Astrocyte of the spinal cord (primary cell): ENCODE measurements around the gene TMEM214.
A peak's percentile ranks its signal among the peaks of the same experiment; 100 is the strongest.

ENCODE experiments used
- DNase-seq: peaks from one replicate; pipeline ENCODE4 v3.0.0; 2011; ENCODE audit warnings: low read depth, low spot score
- H3K4me3 ChIP-seq: 2 replicates; pipeline ENCODE4 v1.5.1; 2011; ENCODE audit warnings: low read depth, mild to moderate bottlenecking, low read length, moderate library complexity
- in situ Hi-C: cut with HindIII; loops from 2 replicates; pipeline ENCODE4 v1.10.0; 2017; ENCODE audit warnings: low sequenced_read_pairs
- TF ChIP-seq, protein P1 (sequence below): IDR thresholded peaks from 2 replicates; pipeline ENCODE4 v1.5.1; 2012; ENCODE audit warnings: low read depth, mild to moderate bottlenecking, low read length, inconsistent platforms

Gene TMEM214

DNA sequence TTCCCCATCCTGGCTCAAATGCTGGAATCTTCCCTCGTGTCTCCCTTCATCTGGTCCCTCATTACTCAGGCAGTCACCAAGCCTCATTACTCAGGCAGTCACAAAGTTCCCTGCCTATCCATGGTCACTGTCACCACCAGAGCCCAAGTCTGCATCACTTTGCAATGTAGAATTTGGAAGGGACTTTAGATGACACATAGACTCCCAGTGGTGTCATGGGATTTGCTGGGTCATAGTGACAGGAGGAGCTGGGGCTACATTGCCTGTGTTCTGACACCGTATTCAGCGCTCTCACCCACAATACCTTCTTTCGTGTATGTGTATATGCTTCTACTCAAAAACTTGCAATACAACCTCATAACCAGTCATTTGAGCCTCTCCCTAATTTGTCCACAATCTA lies 43.6 kb downstream of the TMEM214 start:
- H3K4me3 ChIP-seq = no peak overlapping the region
- TF ChIP-seq, protein P1, sequence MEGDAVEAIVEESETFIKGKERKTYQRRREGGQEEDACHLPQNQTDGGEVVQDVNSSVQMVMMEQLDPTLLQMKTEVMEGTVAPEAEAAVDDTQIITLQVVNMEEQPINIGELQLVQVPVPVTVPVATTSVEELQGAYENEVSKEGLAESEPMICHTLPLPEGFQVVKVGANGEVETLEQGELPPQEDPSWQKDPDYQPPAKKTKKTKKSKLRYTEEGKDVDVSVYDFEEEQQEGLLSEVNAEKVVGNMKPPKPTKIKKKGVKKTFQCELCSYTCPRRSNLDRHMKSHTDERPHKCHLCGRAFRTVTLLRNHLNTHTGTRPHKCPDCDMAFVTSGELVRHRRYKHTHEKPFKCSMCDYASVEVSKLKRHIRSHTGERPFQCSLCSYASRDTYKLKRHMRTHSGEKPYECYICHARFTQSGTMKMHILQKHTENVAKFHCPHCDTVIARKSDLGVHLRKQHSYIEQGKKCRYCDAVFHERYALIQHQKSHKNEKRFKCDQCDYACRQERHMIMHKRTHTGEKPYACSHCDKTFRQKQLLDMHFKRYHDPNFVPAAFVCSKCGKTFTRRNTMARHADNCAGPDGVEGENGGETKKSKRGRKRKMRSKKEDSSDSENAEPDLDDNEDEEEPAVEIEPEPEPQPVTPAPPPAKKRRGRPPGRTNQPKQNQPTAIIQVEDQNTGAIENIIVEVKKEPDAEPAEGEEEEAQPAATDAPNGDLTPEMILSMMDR = no peak
- DNase-seq = no peak
- in situ Hi-C loops = no loop called here

DNA sequence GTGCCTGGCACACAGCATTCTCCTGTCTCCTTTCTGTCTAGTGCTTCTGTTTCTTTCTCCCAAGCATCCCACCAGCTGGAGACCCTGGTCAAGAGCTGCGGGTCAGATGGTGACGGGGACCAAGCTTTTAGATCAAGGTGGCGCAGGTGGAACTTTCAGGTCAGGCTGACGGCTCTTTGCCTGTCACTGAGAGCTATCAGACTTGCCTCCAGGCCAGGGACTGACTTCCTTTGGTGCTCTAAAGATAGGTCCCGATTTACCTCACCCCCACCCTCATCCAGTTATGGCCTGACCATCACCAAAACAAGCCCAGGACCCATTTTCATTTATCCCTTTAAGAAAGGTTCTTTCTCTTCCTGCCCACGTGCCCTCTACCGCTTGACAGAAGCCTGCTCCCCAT lies 44.5 kb downstream of the TMEM214 start:
- DNase-seq = no peak
- in situ Hi-C loops = no loop called here
- TF ChIP-seq, protein P1 = no peak
- H3K4me3 ChIP-seq = no peak overlapping the region

DNA sequence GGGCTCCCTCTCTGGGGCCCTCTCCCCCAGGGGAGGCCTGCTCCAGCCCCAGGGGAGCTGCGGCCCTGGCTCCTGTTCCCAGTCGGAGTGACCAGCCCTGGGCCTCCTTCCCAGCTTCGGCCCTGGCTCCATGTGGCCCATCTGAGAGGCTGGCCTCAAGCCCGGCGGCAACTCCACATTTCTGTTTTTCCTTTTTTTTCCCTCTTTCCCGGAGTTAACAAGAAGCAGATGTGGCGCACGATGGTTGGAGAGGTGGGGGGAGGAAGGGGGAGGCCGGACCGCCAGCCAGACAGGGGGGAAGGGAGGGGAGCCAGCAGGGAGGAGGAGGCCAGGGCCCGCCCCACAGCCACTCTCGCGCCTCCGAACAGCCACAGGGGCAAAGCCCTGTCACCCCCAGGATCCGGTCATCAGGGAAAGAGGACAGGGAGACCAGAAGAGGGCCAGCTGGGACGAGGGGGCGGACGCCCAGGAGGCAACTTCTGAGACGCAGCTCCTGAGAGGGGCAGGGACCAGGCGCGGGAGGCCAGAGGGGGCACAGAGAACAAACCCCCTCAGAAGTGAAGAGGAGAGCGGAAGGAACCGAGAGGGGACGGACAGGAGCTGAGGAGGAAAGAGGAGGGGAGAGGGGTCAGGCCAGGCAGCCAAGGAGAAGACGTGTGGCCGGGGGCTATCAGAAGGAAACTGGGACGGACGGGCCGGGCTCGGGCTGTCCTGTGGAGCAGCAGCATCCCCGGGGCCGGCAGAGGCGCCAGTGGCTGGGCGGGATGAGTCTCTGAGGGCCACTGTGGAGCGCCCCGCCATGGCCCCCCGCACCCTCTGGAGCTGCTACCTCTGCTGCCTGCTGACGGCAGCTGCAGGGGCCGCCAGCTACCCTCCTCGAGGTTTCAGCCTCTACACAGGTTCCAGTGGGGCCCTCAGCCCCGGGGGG lies 45.8 kb downstream of the TMEM214 start, which contains the start of gene EMILIN1:
TSS of gene EMILIN1 (plus strand) at position 349 of the 928 bp plus-strand sequence. CDS start at position 800, 451 bp downstream.
- DNase-seq = peak; percentile 96
- peak within 1 kb of the TSS; percentile 62 for H3K4me3 ChIP-seq
- in situ Hi-C loops = no loop called here
- TF ChIP-seq, protein P1 = no peak

DNA sequence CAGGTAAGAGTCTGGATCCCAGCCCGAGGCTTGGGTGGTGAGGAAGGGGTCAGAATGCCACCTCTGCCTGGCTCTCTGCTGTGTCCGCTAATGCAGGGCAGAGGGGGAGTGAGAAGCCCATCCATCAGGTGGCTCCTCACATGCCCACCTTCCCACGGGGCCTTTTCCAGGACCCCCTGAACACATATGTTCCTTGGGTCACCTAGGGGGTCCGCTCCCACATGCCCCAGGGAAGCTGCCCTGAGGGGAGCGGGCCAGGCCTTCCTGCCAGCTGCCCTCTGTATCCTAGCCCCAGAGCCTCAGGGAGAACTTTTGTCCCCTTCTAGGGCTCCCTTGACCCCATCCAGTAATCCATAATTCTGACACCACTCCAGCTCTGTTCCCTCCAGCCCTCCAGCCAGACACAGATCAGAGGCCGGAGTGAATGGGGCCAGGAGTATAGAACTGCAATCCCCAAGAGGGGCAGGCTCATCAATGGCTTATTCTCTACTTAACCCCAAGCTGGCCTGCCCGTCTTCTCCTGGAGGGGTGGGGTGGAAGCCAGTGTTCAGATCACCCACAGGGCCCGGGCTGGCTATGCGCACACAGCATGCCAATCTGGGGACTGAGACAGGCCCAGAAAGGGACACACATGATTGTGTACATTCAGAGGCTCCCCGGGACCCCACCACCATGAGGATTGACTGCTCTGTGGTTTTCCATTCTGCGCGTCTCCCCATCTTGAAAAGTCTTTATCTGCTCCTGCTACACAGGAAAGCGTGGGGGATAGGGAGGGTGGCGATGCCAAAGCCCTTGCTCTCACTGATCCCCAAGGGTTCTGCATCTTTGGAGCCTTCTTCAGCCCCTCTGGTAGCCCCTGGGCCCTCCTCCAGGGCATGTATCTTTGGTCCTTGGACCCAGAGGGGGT lies 46.7 kb downstream of the TMEM214 start:
- H3K4me3 ChIP-seq = peak overlapping the region; percentile 62
- DNase-seq = no peak
- TF ChIP-seq, protein P1 = no peak
- in situ Hi-C loops = no loop called here

DNA sequence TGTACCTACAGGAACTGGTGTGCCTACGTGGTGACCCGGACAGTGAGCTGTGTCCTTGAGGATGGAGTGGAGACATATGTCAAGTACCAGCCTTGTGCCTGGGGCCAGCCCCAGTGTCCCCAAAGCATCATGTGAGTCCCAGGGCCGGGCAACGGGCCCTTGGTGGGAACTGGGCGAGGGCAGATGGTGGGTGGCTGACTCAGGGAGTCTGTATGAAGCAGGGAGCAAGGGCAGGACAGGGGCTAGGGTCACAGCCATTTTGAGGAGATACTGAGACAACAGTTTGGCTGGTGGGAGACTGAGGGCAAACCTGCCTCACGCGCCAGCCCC lies 47.3 kb downstream of the TMEM214 start:
- peak overlapping the region; percentile 62 for H3K4me3 ChIP-seq
- TF ChIP-seq, protein P1 = no peak
- in situ Hi-C loops = no loop called here
- no peak for DNase-seq

DNA sequence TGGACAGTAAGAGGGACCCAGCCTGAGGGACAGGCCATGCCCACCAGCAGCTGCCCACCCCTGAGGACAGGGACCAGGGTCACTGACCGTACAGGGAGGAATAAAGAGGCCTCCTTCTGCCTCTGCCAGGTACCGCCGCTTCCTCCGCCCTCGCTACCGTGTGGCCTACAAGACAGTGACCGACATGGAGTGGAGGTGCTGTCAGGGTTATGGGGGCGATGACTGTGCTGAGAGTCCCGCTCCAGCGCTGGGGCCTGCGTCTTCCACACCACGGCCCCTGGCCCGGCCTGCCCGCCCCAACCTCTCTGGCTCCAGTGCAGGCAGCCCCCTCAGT lies 47.8 kb downstream of the TMEM214 start:
- in situ Hi-C loops = no loop called here
- peak overlapping the region; percentile 62 for H3K4me3 ChIP-seq

More for the DNA sequence above, 47.8 kb downstream of the TMEM214 start:
- DNase-seq = no peak
- TF ChIP-seq, protein P1 = no peak
